Glomerular visceral epithelial cell (primary cell): ENCODE data around the gene C4orf51.
"Not testable (repeated sequence)": the region's sequence is repeated elsewhere in the genome, so short reads cannot be mapped to it uniquely, and the experiment has no call there.

Source experiments
- DNase-seq: peaks from one replicate; pipeline ENCODE4 v3.0.0-alpha.2; 2016; ENCODE audit errors: extremely low spot score

C4orf51 gene

GRCh38 chr4:145679991-145680455 is at the start of gene C4orf51:
Gene C4orf51 (plus strand): TSS chr4:145680146. CDS start chr4:145680204, 58 bp downstream.
- peak; percentile 62 for DNase-seq

DNA sequence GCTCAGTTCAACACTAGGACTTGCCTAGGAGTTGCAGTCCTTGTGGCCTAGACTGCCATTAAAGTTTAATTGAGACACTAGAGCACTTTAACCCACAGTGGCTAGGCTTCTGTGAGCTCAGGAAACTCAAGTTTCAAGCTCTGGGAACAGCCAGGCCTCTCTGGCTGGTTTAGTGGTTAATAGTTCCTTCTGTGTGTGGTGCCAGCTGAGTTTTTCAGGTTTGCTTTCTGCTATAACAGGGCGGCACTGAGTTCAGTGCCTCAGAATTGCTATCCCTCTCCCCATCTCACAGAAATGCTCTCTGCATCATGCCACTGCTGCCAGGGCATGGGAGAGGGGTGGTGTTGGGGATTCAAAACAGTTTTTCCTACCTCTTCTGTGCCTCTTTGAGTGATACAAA is 44.8 kb upstream of the C4orf51 start:
- no peak for DNase-seq

DNA sequence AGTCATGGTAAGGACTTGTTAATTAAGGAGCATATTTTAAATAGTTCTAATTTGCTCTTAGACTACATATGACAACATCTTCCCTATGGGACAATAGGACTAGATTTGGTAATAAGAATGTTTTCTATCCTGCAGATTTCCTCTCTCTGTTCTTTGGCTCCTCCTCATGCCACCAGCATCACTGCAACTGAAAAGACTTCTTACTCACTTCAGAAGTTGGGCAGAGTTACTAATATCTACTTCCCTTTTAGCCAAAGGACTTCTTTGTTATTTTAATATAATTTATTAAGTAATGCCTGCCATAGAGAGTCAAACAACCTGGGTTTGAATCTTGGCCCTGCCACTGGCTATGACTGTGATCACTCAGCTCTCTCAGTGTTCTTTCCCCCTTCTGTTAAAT is 44.3 kb upstream of the C4orf51 start:
- DNase-seq: no peak

DNA sequence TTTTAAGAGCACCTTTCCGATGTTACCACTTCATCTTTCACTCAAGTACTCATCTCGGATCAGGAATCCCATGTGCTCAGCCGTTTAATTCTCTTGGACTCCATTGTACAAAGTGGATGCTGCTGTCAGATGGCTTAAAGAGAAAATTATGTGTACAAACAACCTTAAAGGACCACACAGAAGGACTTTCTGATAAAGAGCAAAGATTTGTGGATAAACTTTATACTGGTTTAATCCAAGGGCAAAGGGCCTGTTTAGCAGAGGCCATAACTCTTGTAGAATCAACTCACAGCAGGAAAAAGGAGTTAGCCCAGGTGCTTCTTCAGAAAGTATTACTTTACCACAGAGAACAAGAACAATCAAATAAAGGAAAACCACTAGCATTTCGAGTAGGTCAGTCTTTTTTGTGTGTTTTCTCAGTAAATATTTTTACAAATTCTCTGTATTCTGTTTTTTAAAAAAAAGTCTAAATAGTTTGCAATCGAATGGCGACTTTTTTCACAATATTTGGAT is 40.7 kb upstream of the C4orf51 start:
- no peak for DNase-seq

- peak; percentile 11 for DNase-seq
Observed at GRCh38 chr4:145640236-145640635, 39.7 kb upstream of the C4orf51 start.

- no peak for DNase-seq
Observed at GRCh38 chr4:145643295-145643694, 36.7 kb upstream of the C4orf51 start.

DNA sequence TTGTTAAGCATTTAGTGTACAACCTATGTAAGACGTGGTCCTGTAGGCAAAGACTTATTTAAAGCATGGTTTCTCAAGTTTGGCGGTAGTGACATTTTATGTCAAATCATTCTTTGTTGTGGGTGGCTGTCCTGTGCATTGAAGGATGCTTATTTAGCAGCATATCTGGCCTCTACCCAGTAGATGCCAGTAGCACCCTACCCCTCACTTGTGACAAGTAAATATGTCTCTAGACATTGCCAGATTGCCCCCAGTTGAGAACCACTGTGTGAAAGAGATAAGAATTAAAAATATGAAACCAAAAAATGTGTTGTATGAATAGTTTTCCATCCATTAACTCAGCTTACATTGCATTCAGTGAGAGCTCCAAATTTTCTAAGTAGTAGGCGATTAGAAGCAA is 35.2 kb upstream of the C4orf51 start:
- DNase-seq: no peak

DNA sequence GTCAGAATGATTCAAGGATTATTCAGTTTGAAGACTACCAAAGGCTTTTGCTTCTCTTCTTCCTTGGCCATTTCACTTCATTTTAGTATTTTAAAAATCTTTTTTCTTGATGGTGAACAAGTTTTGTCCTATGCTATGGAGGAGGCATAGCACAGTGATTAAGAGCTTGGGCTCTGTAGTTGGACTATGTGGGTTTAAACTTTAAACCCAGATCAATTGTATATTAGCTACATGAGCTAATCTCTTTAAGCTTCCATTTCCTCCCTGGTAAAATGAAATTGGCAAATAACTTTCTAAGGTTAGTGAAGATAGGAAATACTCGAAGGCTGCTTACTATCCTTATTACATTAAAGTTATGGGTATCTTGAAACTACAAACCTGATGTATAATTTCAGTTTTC is 23.8 kb upstream of the C4orf51 start:
- DNase-seq: no peak

- no peak for DNase-seq
Observed at GRCh38 chr4:145660064-145660463, 19.9 kb upstream of the C4orf51 start.

- no peak for DNase-seq
Observed at GRCh38 chr4:145663194-145663593, 16.8 kb upstream of the C4orf51 start.

DNA sequence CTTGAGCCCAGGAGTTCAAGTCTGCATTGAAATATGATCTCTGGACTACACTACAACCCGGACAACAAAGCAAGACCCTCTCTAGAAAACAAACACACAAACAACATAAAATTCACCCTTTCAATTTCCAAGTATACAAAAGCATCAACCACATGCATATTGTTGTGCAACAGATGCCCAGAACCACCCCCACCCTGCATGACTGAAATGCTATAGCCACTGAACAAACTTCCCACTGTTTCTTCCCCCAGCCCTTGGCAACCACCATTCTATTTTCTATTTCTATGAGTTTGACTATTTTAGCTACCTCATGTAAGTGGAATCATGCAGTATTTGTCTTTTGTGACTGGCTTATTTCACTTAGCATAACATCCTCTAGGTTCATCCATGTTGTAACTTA is 14.2 kb upstream of the C4orf51 start:
- DNase-seq: no peak

DNA sequence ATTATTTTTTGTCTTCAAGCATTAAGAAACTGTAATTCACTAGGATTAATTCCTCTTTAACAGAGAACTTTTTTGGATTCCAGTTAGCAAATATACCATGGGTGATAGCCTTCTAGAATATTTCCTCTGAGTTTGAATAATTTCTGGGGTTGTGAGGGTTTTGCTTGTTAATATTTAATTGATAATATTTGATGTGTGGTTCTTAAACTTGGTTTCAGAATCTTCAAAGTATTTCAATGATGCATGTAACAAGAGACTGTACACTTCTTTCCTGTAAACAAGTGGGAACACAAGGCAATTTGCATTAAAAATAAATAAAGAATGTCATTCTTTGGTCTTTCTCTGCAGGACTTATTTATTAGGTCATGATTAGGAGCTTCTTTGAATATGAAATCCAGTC is 9.5 kb upstream of the C4orf51 start:
- no peak for DNase-seq

DNA sequence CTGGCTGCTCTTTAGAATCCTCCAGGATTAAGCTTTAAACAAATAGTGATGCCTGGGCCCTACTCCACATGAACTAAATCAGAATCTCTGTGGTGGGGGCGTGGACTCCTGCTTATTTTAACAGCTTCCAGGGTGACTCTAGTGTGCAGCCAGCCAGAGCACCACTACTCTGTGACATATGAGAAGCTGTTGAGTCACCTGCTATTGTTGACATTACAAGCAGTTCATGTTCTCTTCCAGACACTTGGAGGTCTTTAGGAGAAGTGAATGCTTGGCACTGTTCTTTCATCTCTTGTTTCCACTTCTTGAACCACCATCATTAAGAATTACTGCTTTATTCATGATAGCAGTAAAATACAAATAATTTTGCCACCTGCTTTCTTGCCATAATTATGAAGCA is 426 bp upstream of the C4orf51 start:
- peak; percentile 82 for DNase-seq

DNA sequence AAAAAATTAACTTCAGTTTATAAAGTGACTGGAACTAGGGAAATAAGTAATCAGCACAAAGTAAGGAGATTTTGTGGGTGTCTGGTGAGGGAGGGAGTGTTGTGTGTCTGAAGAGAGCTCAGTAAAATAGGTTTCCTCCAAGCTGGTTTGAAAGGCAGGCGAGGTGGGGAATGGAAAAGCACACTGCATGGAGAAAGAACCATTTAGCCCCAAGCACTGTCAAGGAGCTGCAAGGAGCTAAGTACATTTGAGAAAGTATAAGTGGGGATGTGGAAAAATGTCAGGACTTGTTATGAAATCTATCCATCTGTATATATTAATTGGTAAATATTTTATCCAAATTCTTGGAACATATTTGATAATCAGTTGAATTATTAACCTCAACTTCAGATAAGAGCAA is 956 bp downstream of the C4orf51 start:
- no peak for DNase-seq

DNA sequence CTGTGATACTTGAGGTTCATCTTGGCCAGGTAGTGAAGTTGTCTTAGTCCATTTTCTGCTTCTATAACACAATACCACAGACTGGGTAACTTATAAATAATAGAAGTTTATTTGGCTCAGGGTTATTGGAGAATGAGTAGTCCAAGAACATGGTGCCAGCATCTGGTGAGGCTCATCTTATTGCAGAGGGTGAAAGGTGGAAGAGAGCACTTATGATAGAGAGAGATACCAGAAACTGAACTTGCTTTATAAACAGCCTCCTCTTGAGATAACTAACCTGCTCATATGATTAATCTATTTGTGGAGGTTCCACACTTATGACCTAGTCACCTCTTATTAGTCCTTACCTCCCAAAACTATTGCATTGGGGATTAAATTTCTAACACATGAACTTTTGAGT is 1.6 kb downstream of the C4orf51 start:
- DNase-seq: no peak

DNA sequence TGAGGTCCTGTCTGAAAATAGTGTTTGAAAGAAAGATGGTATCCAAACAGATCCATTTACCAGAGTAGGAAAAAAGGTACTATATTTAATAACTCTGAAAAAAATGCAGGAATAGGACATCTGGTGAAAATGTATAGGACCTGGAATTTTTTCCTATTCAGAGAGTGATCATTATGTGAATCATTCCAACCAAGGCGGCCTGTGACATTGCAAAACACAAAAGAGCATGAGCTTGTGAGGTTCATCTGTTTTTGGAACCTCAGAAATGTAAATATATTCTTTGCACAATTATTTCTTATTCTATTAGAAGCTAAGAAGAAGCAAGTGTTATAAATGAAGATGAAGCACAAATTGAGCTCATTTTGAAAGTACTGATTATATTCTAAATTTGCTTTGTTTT is 2.0 kb downstream of the C4orf51 start:
- no peak for DNase-seq

GRCh38 chr4:145686991-145687390 is 7.0 kb downstream of the C4orf51 start:
- DNase-seq: no peak

DNA sequence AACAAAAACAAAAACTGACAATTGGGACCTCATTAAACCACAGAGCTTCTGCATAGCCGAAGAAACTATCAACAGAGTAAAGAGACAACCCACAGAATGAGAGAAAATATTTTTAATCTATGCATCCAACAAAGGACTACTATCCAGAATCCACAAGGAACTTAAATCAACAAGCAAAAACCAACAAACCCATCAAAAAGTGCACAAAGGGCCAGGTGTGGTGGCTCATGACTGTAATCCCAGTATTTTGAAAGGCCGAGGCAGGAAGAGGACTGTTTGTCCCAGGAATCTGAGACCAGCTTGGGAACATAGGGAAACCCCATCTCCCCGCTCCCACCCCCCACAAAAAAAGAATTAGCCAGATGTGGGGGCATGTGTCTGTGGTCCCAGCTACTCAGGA is 10.7 kb downstream of the C4orf51 start:
- DNase-seq: no peak

GRCh38 chr4:145691416-145691815 is 11.5 kb downstream of the C4orf51 start:
- not testable (repeated sequence) for DNase-seq

DNA sequence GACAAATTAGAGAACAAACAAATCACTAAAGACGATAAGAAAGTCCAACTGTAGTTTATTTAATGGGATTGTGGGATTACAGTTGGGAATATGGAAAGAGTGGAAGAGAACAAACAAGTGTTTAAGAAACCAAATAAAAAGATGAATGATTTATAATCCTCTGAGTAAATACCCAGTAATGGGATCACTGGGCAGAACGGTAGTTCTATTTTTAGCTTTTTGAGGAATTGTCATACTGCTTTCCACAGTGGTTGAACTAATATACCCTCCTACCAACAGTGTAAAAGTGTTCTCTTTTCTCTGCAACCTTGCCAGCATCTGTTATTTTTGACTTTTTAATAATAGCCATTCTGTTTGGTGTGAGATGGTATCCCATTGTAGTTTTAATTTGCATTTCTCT is 15.0 kb downstream of the C4orf51 start:
- DNase-seq: no peak

- DNase-seq: no peak
Observed at GRCh38 chr4:145697332-145697731, 17.4 kb downstream of the C4orf51 start.

- no peak for DNase-seq
Observed at GRCh38 chr4:145698507-145698906, 18.6 kb downstream of the C4orf51 start.

DNA sequence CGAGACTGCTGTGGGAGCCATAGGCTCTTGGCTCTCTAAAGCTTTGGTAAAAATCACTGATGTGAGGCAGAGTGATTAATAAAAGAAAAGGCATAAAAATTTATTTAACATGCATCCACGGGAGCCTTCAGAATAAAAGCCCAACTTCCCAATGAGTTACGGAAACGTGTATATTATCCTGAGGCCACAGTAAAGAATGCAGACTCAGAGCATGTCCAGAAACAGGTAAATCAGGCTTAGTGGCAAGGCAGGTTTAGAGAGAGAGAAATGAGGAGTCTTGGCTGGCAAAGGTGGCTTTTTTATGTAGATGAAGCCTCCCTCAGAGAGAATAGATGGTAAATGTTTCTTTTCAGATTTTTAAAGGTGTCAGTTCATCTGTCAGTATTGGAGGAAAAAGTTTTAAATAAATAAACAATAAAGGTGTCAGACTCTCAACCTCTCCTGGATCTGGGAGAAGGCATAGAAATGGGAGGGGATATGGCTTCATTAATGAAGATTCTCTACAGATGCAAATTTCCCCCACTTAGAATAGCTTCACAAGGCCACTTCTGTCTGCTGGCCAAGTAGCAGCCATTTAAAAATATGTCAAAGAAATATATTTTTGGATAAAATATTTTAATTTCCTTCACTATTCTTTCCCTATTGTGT is 24.0 kb downstream of the C4orf51 start:
- DNase-seq: no peak

DNA sequence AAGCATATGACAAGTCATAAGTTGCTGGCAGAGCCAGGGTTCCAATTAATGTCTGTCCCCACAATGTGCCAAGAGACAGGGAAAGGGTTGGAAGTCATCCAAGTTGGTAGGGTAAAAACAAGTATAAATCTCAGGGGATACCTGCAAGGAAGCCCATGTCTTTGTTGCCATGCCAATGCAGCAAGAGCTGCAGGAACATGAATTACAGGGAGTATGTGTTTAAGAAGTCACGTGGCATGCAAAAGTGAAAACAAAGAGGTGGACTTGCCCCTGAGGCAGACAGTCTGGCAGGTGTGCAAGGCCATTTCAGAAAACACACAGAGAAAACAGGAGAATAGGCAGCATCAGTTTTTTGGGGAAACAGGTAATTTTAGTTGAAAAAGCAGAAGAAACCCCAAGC is 29.4 kb downstream of the C4orf51 start:
- no peak for DNase-seq
